ENCODE measurements around the gene KRTAP3-2.

KRTAP3-2 gene

GRCh38 chr17:41029633-41030245 lies 30.0 kb upstream of the KRTAP3-2 start, which contains the start of gene KRTAP1-4:
KRTAP1-4 (minus strand) TSS chr17:41030195; CDS start chr17:41030078, 117 bp downstream.
- TF ChIP-seq CTCF (conservative IDR thresholded peaks at IDR 0.05; ENCODE audit: control insufficient read depth, insufficient read depth, low read depth, low read length), result no peak
- no peak for DNase-seq (ENCODE audit: low read depth)
- H3K4me3 ChIP-seq (ENCODE audit: control insufficient read depth, low read depth, low read length), result no peak within 1 kb of the TSS

- no peak for TF ChIP-seq CTCF (conservative IDR thresholded peaks at IDR 0.05; ENCODE audit: control insufficient read depth, insufficient read depth, low read depth, low read length)
- peak; percentile 88 for DNase-seq (ENCODE audit: low read depth)
Measured at GRCh38 chr17:41026715-41027471, 27.2 kb upstream of the KRTAP3-2 start, which contains the start of gene KRTAP1-5. KRTAP1-5 (minus strand) TSS chr17:41027208; CDS start chr17:41027155, 53 bp downstream.

GRCh38 chr17:41024697-41025096 lies 25.0 kb upstream of the KRTAP3-2 start:
- DNase-seq (ENCODE audit: low read depth), result peak; percentile 57
- TF ChIP-seq CTCF (conservative IDR thresholded peaks at IDR 0.05; ENCODE audit: control insufficient read depth, insufficient read depth, low read depth, low read length), result no peak
- H3K4me3 ChIP-seq (ENCODE audit: control insufficient read depth, low read depth, low read length), result no peak overlapping the region

More at GRCh38 chr17:41026715-41027471, 27.2 kb upstream of the KRTAP3-2 start, which contains the start of gene KRTAP1-5:
- no peak within 1 kb of the TSS for H3K4me3 ChIP-seq (ENCODE audit: control insufficient read depth, low read depth, low read length)

- no peak for DNase-seq (ENCODE audit: low read depth)
- H3K4me3 ChIP-seq (ENCODE audit: control insufficient read depth, low read depth, low read length), result no peak overlapping the region
- TF ChIP-seq CTCF (conservative IDR thresholded peaks at IDR 0.05; ENCODE audit: control insufficient read depth, insufficient read depth, low read depth, low read length), result no peak
Measured at GRCh38 chr17:41020336-41020735, 20.6 kb upstream of the KRTAP3-2 start.

- no peak for DNase-seq (ENCODE audit: low read depth)
- TF ChIP-seq CTCF (conservative IDR thresholded peaks at IDR 0.05; ENCODE audit: control insufficient read depth, insufficient read depth, low read depth, low read length), result no peak
- H3K4me3 ChIP-seq (ENCODE audit: control insufficient read depth, low read depth, low read length), result no peak overlapping the region
Measured at GRCh38 chr17:41019415-41019814, 19.7 kb upstream of the KRTAP3-2 start.

- TF ChIP-seq CTCF (conservative IDR thresholded peaks at IDR 0.05; ENCODE audit: control insufficient read depth, insufficient read depth, low read depth, low read length), result no peak
- DNase-seq (ENCODE audit: low read depth), result no peak
- no peak overlapping the region for H3K4me3 ChIP-seq (ENCODE audit: control insufficient read depth, low read depth, low read length)
Measured at GRCh38 chr17:41018541-41018940, 18.8 kb upstream of the KRTAP3-2 start.

Measured in fibroblast of mammary gland (primary cell).